ENCODE data around the gene RSU1.

GRCh38 chr10:16679511-16679910 lies 137.7 kb downstream of the RSU1 start:
- TF ChIP-seq CTCF (IDR thresholded peaks at IDR 0.05) (no peak), POLR2A (IDR thresholded peaks at IDR 0.05) (no peak)
